Hepatocyte (in vitro differentiated cells): Measurements from ENCODE around the gene HSD17B7.

ENCODE experiments used
- CTCF ChIP-seq: fragments of 200-600 bp; sonication (generic); IDR thresholded peaks from 2 replicates; pipeline ENCODE4 v1.5.1; 2016; ENCODE audit warnings: antibody characterized with exemption, mild to moderate bottlenecking; ENCODE audit not compliant: poor library complexity
- EZH2 ChIP-seq: fragments of 200-600 bp; sonication (generic); IDR thresholded peaks from 2 replicates; pipeline ENCODE4 v1.6.1; 2016; ENCODE audit warnings: antibody characterized with exemption, mild to moderate bottlenecking, borderline replicate concordance

- TF ChIP-seq CTCF (no peak), EZH2 (no peak)
Observed at GRCh38 chr1:162823231-162823630, 32.7 kb downstream of the HSD17B7 start.
